Measurements from ENCODE around the gene ADAM12.

ADAM12 gene

DNA sequence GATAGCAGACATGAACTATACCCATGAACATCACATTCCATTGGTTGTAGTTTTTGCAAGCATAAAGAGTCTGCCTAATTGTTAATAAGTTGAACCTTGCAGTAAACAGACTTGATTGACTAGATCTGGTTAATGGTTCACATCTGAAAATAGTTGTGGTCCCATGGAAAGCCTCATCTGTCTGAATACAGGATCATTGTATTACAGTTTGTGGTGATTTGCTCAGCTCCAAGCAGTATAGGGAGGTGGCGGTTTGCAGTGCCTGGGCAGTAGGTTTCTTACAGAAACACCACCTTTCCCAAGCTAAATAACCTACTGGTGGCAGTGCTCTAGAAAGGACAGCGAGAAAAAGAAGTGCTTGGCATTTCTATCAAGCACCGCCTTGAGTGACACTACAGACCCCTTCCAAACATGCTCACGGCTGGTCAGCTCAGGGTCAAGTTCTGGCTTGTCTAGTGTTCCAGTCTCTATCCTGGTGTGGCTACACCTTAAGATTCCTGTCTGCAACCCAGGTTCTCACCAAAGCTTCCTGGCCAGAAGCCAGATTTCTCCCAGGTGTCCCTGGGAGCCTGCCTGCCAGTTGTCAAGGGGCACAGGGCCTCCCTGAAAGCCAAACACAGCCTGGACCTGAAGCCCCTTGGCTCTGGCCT is 372.0 kb downstream of the ADAM12 start:
- Histone ChIP-seq H3K4me3 (ENCODE audit: low read depth, low read length) (no peak overlapping the region), H3K4me1 (ENCODE audit: control insufficient read depth, insufficient read depth, low read length) (no peaks in the 10 kb centered on the region; the same call in 1 of the 2 replicates), H3K27ac (ENCODE audit: extremely low read depth, low read depth, low read length) (no peak overlapping the region), H3K9me3 (ENCODE audit: control insufficient read depth, insufficient read depth, low read depth, low read length) (no peaks in the 10 kb centered on the region), H3K36me3 (ENCODE audit: control insufficient read depth in 2 of 2, insufficient read depth in 1 of 2, low read length in 2 of 2) (no peaks in the 10 kb centered on the region)
- POLR2A ChIA-PET, result no interaction called here
- CTCF ChIA-PET, result no interaction called here
- no peak for TF ChIP-seq ZNF501 (tag by site-specific recombination; IDR thresholded peaks at IDR 0.05)
- no peak for TF ChIP-seq ZBTB26 (tag by site-specific recombination; optimal IDR thresholded peaks at IDR 0.05)
- TF ChIP-seq ZNF16 (tag by site-specific recombination; IDR thresholded peaks at IDR 0.05; ENCODE audit: low read depth), result no peak
- no peak for TF ChIP-seq YY1 (tag by site-specific recombination; IDR thresholded peaks at IDR 0.05)
- no peak for TF ChIP-seq ZNF843 (tag by site-specific recombination; IDR thresholded peaks at IDR 0.05)
- TF ChIP-seq GLI2 (tag by site-specific recombination; IDR thresholded peaks at IDR 0.05; ENCODE audit: borderline replicate concordance, low read depth), result no peak
- no peak for TF ChIP-seq ZBTB8A (tag by site-specific recombination; IDR thresholded peaks at IDR 0.05)

DNA sequence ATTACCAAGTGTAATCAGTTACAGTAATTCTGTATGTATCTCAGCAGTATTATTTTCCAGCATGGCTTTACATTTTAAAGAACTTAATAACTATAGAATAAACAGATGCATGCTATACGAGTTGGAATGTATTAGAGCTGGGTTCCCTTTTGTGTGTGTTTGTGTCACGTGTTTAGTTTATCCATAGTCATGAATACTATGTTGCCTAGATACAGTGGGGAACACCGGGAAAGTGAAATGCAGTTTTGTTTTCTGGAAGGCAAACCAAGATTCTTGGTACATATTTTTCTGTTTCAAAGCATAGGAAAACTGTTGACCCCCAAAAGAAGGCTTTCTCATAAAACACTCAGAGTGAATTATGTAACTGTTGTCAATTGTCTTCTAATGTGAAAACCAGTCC is 372.9 kb downstream of the ADAM12 start:
- H3K9me3 ChIP-seq (ENCODE audit: control insufficient read depth, insufficient read depth, low read depth, low read length), result no peaks in the 10 kb centered on the region
- H3K27ac ChIP-seq (ENCODE audit: extremely low read depth, low read depth, low read length), result no peak overlapping the region
- H3K4me3 ChIP-seq (ENCODE audit: low read depth, low read length), result no peak overlapping the region
- no peaks in the 10 kb centered on the region for H3K36me3 ChIP-seq (ENCODE audit: control insufficient read depth in 2 of 2, insufficient read depth in 1 of 2, low read length in 2 of 2)
- no peaks in the 10 kb centered on the region; the same call in 1 of the 2 replicates for H3K4me1 ChIP-seq (ENCODE audit: control insufficient read depth, insufficient read depth, low read length)
- CTCF ChIA-PET, result interaction anchor here (1.3 kb wide), 1 partner anchor 23 kb away, joined by 3 read pairs; no protein-coding TSS in a partner anchor
- no peak for TF ChIP-seq ZNF548 (tag by site-specific recombination; IDR thresholded peaks at IDR 0.05)
- no peak for TF ChIP-seq BCL6B (tag by site-specific recombination; IDR thresholded peaks at IDR 0.05)
- TF ChIP-seq, protein P1, sequence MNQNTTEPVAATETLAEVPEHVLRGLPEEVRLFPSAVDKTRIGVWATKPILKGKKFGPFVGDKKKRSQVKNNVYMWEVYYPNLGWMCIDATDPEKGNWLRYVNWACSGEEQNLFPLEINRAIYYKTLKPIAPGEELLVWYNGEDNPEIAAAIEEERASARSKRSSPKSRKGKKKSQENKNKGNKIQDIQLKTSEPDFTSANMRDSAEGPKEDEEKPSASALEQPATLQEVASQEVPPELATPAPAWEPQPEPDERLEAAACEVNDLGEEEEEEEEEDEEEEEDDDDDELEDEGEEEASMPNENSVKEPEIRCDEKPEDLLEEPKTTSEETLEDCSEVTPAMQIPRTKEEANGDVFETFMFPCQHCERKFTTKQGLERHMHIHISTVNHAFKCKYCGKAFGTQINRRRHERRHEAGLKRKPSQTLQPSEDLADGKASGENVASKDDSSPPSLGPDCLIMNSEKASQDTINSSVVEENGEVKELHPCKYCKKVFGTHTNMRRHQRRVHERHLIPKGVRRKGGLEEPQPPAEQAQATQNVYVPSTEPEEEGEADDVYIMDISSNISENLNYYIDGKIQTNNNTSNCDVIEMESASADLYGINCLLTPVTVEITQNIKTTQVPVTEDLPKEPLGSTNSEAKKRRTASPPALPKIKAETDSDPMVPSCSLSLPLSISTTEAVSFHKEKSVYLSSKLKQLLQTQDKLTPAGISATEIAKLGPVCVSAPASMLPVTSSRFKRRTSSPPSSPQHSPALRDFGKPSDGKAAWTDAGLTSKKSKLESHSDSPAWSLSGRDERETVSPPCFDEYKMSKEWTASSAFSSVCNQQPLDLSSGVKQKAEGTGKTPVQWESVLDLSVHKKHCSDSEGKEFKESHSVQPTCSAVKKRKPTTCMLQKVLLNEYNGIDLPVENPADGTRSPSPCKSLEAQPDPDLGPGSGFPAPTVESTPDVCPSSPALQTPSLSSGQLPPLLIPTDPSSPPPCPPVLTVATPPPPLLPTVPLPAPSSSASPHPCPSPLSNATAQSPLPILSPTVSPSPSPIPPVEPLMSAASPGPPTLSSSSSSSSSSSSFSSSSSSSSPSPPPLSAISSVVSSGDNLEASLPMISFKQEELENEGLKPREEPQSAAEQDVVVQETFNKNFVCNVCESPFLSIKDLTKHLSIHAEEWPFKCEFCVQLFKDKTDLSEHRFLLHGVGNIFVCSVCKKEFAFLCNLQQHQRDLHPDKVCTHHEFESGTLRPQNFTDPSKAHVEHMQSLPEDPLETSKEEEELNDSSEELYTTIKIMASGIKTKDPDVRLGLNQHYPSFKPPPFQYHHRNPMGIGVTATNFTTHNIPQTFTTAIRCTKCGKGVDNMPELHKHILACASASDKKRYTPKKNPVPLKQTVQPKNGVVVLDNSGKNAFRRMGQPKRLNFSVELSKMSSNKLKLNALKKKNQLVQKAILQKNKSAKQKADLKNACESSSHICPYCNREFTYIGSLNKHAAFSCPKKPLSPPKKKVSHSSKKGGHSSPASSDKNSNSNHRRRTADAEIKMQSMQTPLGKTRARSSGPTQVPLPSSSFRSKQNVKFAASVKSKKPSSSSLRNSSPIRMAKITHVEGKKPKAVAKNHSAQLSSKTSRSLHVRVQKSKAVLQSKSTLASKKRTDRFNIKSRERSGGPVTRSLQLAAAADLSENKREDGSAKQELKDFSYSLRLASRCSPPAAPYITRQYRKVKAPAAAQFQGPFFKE (tag by site-specific recombination; IDR thresholded peaks at IDR 0.05; ENCODE audit: borderline replicate concordance), result no peak
- no peak for TF ChIP-seq SP7 (tag by site-specific recombination; IDR thresholded peaks at IDR 0.05)
- no peak for TF ChIP-seq ZSCAN30 (tag by site-specific recombination; IDR thresholded peaks at IDR 0.05)
- no peak for TF ChIP-seq ZNF76 (tag by site-specific recombination; IDR thresholded peaks at IDR 0.05; ENCODE audit: borderline replicate concordance, low read depth)
- TF ChIP-seq ZNF785 (tag by site-specific recombination; IDR thresholded peaks at IDR 0.05), result no peak
- no peak for TF ChIP-seq ZFP3 (tag by site-specific recombination; IDR thresholded peaks at IDR 0.05; ENCODE audit: low read depth)
- no peak for TF ChIP-seq ZNF654 (tag by site-specific recombination; IDR thresholded peaks at IDR 0.05; ENCODE audit: low read depth)
- TF ChIP-seq ZNF558 (tag by site-specific recombination; IDR thresholded peaks at IDR 0.05), result no peak
- TF ChIP-seq ZNF610 (tag by site-specific recombination; IDR thresholded peaks at IDR 0.05; ENCODE audit: borderline replicate concordance), result no peak
- TF ChIP-seq, protein P2, sequence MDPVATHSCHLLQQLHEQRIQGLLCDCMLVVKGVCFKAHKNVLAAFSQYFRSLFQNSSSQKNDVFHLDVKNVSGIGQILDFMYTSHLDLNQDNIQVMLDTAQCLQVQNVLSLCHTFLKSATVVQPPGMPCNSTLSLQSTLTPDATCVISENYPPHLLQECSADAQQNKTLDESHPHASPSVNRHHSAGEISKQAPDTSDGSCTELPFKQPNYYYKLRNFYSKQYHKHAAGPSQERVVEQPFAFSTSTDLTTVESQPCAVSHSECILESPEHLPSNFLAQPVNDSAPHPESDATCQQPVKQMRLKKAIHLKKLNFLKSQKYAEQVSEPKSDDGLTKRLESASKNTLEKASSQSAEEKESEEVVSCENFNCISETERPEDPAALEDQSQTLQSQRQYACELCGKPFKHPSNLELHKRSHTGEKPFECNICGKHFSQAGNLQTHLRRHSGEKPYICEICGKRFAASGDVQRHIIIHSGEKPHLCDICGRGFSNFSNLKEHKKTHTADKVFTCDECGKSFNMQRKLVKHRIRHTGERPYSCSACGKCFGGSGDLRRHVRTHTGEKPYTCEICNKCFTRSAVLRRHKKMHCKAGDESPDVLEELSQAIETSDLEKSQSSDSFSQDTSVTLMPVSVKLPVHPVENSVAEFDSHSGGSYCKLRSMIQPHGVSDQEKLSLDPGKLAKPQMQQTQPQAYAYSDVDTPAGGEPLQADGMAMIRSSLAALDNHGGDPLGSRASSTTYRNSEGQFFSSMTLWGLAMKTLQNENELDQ (tag by site-specific recombination; IDR thresholded peaks at IDR 0.05; ENCODE audit: low read depth), result no peak
- POLR2A ChIA-PET, result no interaction called here
